NOMO-1 treated with DMSO at 0.1 percent for 48 hours (cell line): ENCODE measurements around the gene NKD1.
"Not testable (repeated sequence)": the region's sequence is repeated elsewhere in the genome, so short reads cannot be mapped to it uniquely, and the experiment has no call there.

Experiments used
- DNase-seq: peaks from one replicate; lab custom pipeline; 2025; ENCODE audit not compliant: unreplicated experiment; lab: John Stamatoyannopoulos, UW

NKD1 gene

GRCh38 chr16:50576403-50577113 lies 28.4 kb downstream of the NKD1 start:
- no peak for DNase-seq

- peak; percentile 28 for DNase-seq
Measured at GRCh38 chr16:50578137-50578536, 29.9 kb downstream of the NKD1 start.

- DNase-seq = not testable (repeated sequence)
Measured at GRCh38 chr16:50579373-50579772, 31.2 kb downstream of the NKD1 start.

- DNase-seq = no peak
Measured at GRCh38 chr16:50580180-50580798, 32.1 kb downstream of the NKD1 start.

- no peak for DNase-seq
Measured at GRCh38 chr16:50581845-50582244, 33.6 kb downstream of the NKD1 start.

GRCh38 chr16:50583211-50583610 lies 35.0 kb downstream of the NKD1 start:
- DNase-seq = no peak

- no peak for DNase-seq
Measured at GRCh38 chr16:50584033-50584722, 36.0 kb downstream of the NKD1 start.

- DNase-seq = no peak
Measured at GRCh38 chr16:50585331-50585776, 37.2 kb downstream of the NKD1 start.

GRCh38 chr16:50587543-50587942 lies 39.3 kb downstream of the NKD1 start:
- no peak for DNase-seq

- no peak for DNase-seq
Measured at GRCh38 chr16:50588276-50588675, 40.1 kb downstream of the NKD1 start.

GRCh38 chr16:50591209-50591608 lies 43.0 kb downstream of the NKD1 start:
- no peak for DNase-seq

GRCh38 chr16:50591800-50592771 lies 43.9 kb downstream of the NKD1 start:
- no peak for DNase-seq

GRCh38 chr16:50592996-50593395 lies 44.8 kb downstream of the NKD1 start:
- DNase-seq = no peak

GRCh38 chr16:50593410-50594150 lies 45.4 kb downstream of the NKD1 start:
- DNase-seq = no peak

GRCh38 chr16:50594308-50595260 lies 46.4 kb downstream of the NKD1 start:
- DNase-seq = no peak

GRCh38 chr16:50595859-50596258 lies 47.7 kb downstream of the NKD1 start:
- DNase-seq = no peak

GRCh38 chr16:50596762-50597450 lies 48.7 kb downstream of the NKD1 start:
- no peak for DNase-seq

- no peak for DNase-seq
Measured at GRCh38 chr16:50597563-50598255, 49.5 kb downstream of the NKD1 start.
